Nephron (organoid): ENCODE data around the gene PSEN1.

ENCODE experiments used
- H3K27ac Mint-ChIP-seq, 3 experiments: 2 replicates each; pipeline ENCODE4 v1.8.0; 2020; ENCODE audit warnings: mixed read lengths in 3 of 3, mild to moderate bottlenecking in 2 of 3, moderate library complexity in 1 of 3
- H3K27me3 Mint-ChIP-seq: 2 replicates; pipeline ENCODE4 v1.8.0; 2021; ENCODE audit warnings: low read depth, mild to moderate bottlenecking, moderate library complexity, mixed read lengths
- H3K36me3 Mint-ChIP-seq: 2 replicates; pipeline ENCODE4 v1.8.0; 2020; ENCODE audit warnings: low read depth, mixed read lengths
- H3K4me1 Mint-ChIP-seq: 2 replicates; pipeline ENCODE4 v1.8.0; 2020; ENCODE audit warnings: mixed read lengths
- H3K4me3 Mint-ChIP-seq, 3 experiments: 2 replicates each; pipeline ENCODE4 v1.8.0; 2020; ENCODE audit warnings: mild to moderate bottlenecking in 3 of 3, mixed read lengths in 3 of 3, moderate library complexity in 2 of 3
- H3K9me3 Mint-ChIP-seq: 2 replicates; pipeline ENCODE4 v1.8.0; 2020; ENCODE audit warnings: mixed read lengths
- CTCF ChIP-seq, 3 experiments: fragments of 200-600 bp; sonication (generic); IDR thresholded peaks; one replicate each; pipeline ENCODE4 v1.5.0; 2021; ENCODE audit warnings: antibody characterized with exemption in 3 of 3; ENCODE audit not compliant: unreplicated experiment in 3 of 3

The PSEN1 gene

GRCh38 chr14:73266317-73266716 lies 130.0 kb downstream of the PSEN1 start:
- H3K27ac Mint-ChIP-seq: no peak overlapping the region
- TF ChIP-seq CTCF (IDR thresholded peaks at IDR 0.05; ENCODE audit: unreplicated experiment in 3 of 3): no peak

GRCh38 chr14:73267474-73267873 lies 131.2 kb downstream of the PSEN1 start:
- no peak overlapping the region for H3K4me3 Mint-ChIP-seq
- no peaks in the 10 kb centered on the region for H3K9me3 Mint-ChIP-seq
- no peak for TF ChIP-seq CTCF (IDR thresholded peaks at IDR 0.05; ENCODE audit: unreplicated experiment in 3 of 3)
- peaks cover 14% of the 10 kb centered on the region for H3K4me1 Mint-ChIP-seq
- peaks cover 19% of the 10 kb centered on the region for H3K36me3 Mint-ChIP-seq
- H3K27me3 Mint-ChIP-seq: peaks cover 6% of the 10 kb centered on the region
- no peak overlapping the region for H3K27ac Mint-ChIP-seq

More at GRCh38 chr14:73266317-73266716, 130.0 kb downstream of the PSEN1 start:
- H3K9me3 Mint-ChIP-seq: no peaks in the 10 kb centered on the region
- peaks cover 6% of the 10 kb centered on the region for H3K27me3 Mint-ChIP-seq
- peaks cover 9% of the 10 kb centered on the region for H3K4me1 Mint-ChIP-seq
- H3K36me3 Mint-ChIP-seq: peaks cover 14% of the 10 kb centered on the region
- H3K4me3 Mint-ChIP-seq: no peak overlapping the region

- Mint-ChIP-seq H3K27me3 (peaks cover 6% of the 10 kb centered on the region), H3K9me3 (no peaks in the 10 kb centered on the region), H3K4me1 (peaks cover 14% of the 10 kb centered on the region), H3K27ac (peak overlapping the region in 2 of 3 experiments; percentile 18 to 26), H3K36me3 (peaks cover 31% of the 10 kb centered on the region), H3K4me3 (peak overlapping the region; percentile 59 to 80 (median 60))
- no peak for TF ChIP-seq CTCF (IDR thresholded peaks at IDR 0.05; ENCODE audit: unreplicated experiment in 3 of 3)
Observed at GRCh38 chr14:73269729-73270531, 133.6 kb downstream of the PSEN1 start.

GRCh38 chr14:73272393-73272792 lies 136.1 kb downstream of the PSEN1 start:
- no peak for TF ChIP-seq CTCF (IDR thresholded peaks at IDR 0.05; ENCODE audit: unreplicated experiment in 3 of 3)
- H3K27ac Mint-ChIP-seq: no peak overlapping the region

More at GRCh38 chr14:73272393-73272792, 136.1 kb downstream of the PSEN1 start:
- H3K4me3 Mint-ChIP-seq: no peak overlapping the region
- H3K4me1 Mint-ChIP-seq: peaks cover 14% of the 10 kb centered on the region
- peaks cover 45% of the 10 kb centered on the region for H3K36me3 Mint-ChIP-seq
- H3K9me3 Mint-ChIP-seq: no peaks in the 10 kb centered on the region
- peaks cover 6% of the 10 kb centered on the region for H3K27me3 Mint-ChIP-seq
